ENCODE results near the gene CMTM1. TPM values are rescaled to one million over a fixed set of nuclear protein-coding genes. Genes with fewer than 3 reads are reported as not detected.

Gene CMTM1
- total RNA-seq, 1 donor = 3.2 TPM

DNA sequence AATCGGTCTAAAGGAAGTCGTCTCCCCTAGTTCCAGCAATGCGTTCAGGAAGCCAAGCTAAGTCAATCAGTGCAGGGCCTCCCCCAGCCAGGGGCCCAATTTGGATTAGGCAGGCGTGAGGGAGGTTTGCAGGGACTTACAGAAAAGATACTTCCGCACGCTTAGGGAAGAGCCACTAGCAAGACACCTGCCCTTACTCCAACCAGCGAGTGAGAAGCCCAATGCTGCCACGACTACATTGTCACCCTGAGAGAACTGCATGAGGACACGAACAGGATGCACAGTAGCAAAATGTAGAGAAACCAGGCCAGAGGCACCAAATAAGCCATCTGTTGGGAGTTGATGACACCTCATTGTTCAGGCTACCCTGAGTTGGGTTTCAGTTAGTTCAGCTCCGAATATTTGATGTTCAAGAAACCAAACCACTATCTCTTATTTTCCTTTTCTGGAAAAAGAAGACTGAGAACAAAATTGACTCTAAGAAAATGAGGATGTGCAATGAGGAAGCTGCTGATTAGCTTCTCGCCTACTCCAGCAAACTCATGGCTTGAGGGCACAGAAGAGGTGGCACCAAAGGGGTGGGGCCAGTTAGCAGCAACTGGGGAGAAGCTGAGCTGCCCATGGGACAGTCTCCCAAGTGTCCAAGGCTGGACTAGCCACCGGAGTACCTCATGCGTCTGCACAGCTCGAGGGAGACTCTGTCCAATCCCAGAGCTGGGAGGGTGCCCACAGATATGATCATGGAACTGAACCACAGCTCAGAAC lies 45.7 kb upstream of the CMTM1 start:
- TF ChIP-seq, protein P1, sequence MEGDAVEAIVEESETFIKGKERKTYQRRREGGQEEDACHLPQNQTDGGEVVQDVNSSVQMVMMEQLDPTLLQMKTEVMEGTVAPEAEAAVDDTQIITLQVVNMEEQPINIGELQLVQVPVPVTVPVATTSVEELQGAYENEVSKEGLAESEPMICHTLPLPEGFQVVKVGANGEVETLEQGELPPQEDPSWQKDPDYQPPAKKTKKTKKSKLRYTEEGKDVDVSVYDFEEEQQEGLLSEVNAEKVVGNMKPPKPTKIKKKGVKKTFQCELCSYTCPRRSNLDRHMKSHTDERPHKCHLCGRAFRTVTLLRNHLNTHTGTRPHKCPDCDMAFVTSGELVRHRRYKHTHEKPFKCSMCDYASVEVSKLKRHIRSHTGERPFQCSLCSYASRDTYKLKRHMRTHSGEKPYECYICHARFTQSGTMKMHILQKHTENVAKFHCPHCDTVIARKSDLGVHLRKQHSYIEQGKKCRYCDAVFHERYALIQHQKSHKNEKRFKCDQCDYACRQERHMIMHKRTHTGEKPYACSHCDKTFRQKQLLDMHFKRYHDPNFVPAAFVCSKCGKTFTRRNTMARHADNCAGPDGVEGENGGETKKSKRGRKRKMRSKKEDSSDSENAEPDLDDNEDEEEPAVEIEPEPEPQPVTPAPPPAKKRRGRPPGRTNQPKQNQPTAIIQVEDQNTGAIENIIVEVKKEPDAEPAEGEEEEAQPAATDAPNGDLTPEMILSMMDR (IDR thresholded peaks at IDR 0.05; ENCODE audit: insufficient read depth, low read length) = no peak
- DNase-seq (ENCODE audit: low read depth) = no peak

DNA sequence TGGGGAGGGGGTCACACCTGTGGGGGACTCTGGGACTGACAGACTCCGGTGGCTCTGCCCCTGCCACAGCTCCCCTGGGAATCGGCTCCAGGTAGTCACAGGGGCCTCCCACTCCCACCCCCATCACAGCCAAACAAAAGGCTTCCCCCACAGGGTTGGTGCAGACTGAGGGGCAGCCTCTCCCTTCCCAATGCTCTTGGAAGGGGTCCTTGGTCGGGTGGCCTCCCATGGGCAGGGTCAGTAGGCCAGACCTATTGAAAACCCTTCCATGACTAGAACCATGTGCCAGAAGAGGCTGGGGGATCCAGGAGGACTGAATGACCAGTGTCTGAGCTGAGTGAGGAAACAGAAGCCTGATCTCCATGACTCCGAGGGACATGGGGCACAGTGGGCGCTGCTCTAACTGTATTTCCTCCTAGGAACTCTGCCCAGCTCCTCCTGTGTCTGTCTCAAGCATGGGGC lies 45.0 kb upstream of the CMTM1 start:
- H3K4me3 ChIP-seq (ENCODE audit: low read depth, low read length) = no peak overlapping the region
- DNase-seq (ENCODE audit: low read depth) = no peak
- TF ChIP-seq, protein P1 (IDR thresholded peaks at IDR 0.05; ENCODE audit: insufficient read depth, low read length) = no peak

More for the DNA sequence above, 45.7 kb upstream of the CMTM1 start:
- H3K4me3 ChIP-seq (ENCODE audit: low read depth, low read length) = no peak overlapping the region

DNA sequence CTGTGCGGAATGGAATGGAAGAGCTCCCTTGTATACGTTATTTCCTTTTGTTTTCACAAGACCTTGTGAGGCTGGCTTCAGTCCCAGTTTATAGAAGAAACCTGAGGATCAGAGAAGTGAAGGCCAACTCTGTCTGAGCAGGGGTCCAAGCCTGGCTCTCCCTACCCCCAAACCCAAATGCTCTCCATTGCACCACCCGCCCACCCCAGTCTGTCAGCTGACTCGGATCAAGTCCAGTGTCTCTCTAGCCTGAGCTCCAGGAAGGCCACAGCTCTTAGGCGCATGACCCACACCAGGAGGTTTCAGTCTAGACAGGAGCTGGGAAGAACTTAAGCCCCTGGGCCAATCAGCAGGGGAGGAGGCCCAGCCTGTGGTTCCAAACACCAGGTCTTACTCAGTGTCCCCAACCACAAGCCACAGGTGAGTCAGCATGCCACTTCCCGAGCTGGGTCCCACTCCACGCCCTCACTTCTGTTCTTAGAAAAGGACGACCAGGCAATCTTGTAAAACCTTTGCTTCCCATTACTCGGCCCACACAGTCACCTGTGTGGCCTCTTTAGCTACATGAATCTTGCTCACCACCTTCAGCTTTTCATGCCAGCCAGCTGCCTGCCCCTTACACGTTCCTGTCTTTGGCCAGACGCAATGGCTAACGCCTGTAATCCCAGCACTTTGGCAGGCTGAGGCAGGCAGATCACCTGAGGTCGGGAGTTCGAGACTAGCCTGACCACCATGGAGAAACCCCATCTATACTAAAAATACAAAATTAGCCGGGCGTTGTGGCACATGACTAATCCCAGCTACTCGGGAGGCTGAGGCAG lies 44.1 kb upstream of the CMTM1 start:
- DNase-seq (ENCODE audit: low read depth) = peak; percentile 27
- no peak overlapping the region for H3K4me3 ChIP-seq (ENCODE audit: low read depth, low read length)
- TF ChIP-seq, protein P1 (IDR thresholded peaks at IDR 0.05; ENCODE audit: insufficient read depth, low read length) = no peak

DNA sequence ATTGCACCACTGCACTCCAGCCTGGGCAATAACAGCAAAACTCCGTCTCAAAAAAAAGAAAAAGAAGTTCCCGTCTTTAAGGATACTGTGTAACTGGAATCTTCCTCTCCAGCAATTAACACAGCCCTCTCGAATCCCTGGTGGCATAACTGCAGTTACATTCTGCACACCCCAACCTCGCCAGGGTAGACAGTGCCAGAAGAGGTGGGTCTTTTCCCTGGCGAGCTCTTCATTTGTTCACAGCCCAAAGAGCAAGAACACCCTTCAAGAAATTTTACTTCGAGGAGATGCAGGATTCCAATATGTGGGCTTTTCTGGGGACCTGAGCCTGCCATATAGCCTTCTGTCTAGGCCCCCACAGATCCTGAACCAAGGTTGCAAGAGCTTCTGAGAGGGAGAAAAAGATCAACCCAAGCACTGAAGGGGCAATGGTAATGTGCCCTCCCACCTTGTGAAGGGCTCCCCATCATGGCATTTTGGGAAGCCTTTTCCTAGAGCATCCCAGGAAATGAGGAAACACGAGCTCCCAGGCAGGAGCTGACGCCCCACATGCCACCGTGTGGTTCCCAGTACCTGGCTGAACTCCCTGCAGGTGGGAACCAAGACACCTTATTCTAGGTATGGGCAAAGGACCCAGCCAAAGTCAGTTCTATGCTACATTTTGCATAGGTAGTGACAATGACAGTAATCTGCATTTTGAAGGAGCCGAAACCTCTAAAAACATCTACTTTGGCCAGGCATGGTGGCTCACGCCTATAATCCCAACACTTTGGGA lies 43.2 kb upstream of the CMTM1 start:
- no peak overlapping the region for H3K4me3 ChIP-seq (ENCODE audit: low read depth, low read length)
- DNase-seq (ENCODE audit: low read depth) = no peak
- TF ChIP-seq, protein P1 (IDR thresholded peaks at IDR 0.05; ENCODE audit: insufficient read depth, low read length) = no peak

DNA sequence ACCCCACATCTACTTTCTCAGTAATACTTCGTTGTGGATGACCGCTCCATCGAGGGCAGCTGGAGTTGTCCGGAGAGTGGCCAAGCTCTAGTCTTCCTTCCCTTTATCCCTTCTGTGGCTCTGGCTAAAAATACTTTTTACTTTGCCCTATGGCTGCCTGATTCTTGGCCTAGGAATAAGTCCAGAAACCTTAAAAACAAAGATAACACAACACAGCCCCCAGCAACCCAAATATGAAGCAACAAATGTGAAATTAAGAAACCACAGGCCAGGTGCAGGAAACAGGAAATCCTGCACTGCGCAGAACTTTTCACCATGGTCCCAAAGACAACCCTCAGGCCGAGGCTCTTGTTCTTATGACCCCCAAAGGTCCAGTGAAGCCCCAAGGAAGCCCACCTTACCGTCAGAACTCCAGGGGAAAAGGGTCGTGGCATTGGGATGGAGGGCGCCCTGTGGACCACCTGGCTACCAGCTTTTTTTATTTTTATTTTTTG lies 42.3 kb upstream of the CMTM1 start:
- TF ChIP-seq, protein P1 (IDR thresholded peaks at IDR 0.05; ENCODE audit: insufficient read depth, low read length) = no peak
- H3K4me3 ChIP-seq (ENCODE audit: low read depth, low read length) = no peak overlapping the region
- DNase-seq (ENCODE audit: low read depth) = no peak

DNA sequence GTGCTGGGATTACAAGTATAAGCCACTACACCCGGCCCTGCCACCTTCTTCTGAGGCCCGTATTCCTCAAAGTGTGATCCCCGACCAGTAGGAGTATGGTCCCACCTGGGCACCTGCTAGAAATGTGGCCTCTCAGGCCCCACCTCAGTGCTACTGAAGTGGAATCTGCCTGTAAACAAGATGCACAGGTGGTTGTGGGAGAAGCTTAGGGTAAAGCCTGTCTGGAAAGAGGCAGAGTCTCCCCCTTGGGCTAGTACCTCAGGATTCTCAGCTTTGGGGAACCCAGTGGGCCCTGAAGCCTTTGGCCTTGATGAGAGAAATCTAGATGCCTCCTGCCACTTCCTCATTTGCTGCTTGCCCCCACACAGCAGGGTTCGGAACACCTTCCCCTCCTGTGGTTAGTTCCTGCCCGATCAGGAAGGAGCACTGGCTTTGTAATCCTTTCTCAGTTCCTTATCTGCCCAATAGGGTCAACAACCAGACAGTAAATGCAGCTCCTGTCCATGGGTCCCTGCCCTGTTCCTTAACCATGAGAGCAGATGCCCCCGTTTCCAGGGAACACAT lies 41.6 kb upstream of the CMTM1 start:
- no peak overlapping the region for H3K4me3 ChIP-seq (ENCODE audit: low read depth, low read length)
- no peak for DNase-seq (ENCODE audit: low read depth)
- TF ChIP-seq, protein P1 (IDR thresholded peaks at IDR 0.05; ENCODE audit: insufficient read depth, low read length) = no peak
